Calu3 (cell line): ENCODE results near the gene MTMR2. TPM values are rescaled to one million over a fixed set of nuclear protein-coding genes. Genes with fewer than 3 reads are reported as not detected.

Experiments used
- BruUV-seq: library from RNA; stranded (reverse); fragments of 400-500 nt; replicated peaks from 2 replicates; lab custom pipeline; 2021; lab: Mats Ljungman, UMichigan
- CTCF ChIA-PET: fragments of 300-600 bp; sonication (Branson Sonifier 250); formaldehyde crosslinking; loops from one replicate; lab custom pipeline; 2022; ENCODE audit warnings: antibody characterized with exemption; lab: Charles Lee
- DNase-seq: peaks from one replicate; pipeline ENCODE4 v3.0.0; 2022
- H3K27ac Mint-ChIP-seq: one replicate; pipeline ENCODE4 v1.8.0; 2022; ENCODE audit warnings: mixed read lengths; ENCODE audit not compliant: unreplicated experiment
- H3K27me3 Mint-ChIP-seq: one replicate; pipeline ENCODE4 v1.8.0; 2022; ENCODE audit warnings: mixed read lengths; ENCODE audit not compliant: unreplicated experiment
- H3K36me3 Mint-ChIP-seq: one replicate; pipeline ENCODE4 v1.8.0; 2022; ENCODE audit warnings: mild to moderate bottlenecking, moderate library complexity, mixed read lengths; ENCODE audit not compliant: insufficient read depth, unreplicated experiment
- H3K4me1 Mint-ChIP-seq: one replicate; pipeline ENCODE4 v1.8.0; 2022; ENCODE audit warnings: mild to moderate bottlenecking, low read depth, mixed read lengths; ENCODE audit not compliant: unreplicated experiment
- H3K4me3 Mint-ChIP-seq: one replicate; pipeline ENCODE4 v1.8.0; 2022; ENCODE audit warnings: mild to moderate bottlenecking, low read depth, moderate library complexity, mixed read lengths; ENCODE audit not compliant: unreplicated experiment
- H3K9me3 Mint-ChIP-seq: one replicate; pipeline ENCODE4 v1.8.0; 2022; ENCODE audit warnings: low read depth, mixed read lengths; ENCODE audit not compliant: unreplicated experiment
- intact Hi-C: fragments of 100-400 bp; cut with micrococcal nuclease; formaldehyde crosslinking; loops from one replicate; pipeline ENCODE4 v1.10.0; 2022; ENCODE audit not compliant: unreplicated experiment
- total RNA-seq: library from RNA; stranded (reverse); gene quantifications from 2 replicates; pipeline ENCODE4 v1.2.3, GENCODE V29; 2022
- TF ChIP-seq, protein P1 (sequence below): fragments of 200-600 bp; IDR thresholded peaks from one replicate; pipeline ENCODE4 v1.8.0; 2022; ENCODE audit warnings: antibody characterized with exemption; ENCODE audit not compliant: unreplicated experiment

MTMR2 gene
- total RNA-seq, 1 experiment from 2014 or later: 17.4 TPM

GRCh38 chr11:95911369-95911759 lies 12.5 kb downstream of the MTMR2 start:
- intact Hi-C loops: no loop called here
- no TSS peak for BruUV-seq
- TF ChIP-seq, protein P1, sequence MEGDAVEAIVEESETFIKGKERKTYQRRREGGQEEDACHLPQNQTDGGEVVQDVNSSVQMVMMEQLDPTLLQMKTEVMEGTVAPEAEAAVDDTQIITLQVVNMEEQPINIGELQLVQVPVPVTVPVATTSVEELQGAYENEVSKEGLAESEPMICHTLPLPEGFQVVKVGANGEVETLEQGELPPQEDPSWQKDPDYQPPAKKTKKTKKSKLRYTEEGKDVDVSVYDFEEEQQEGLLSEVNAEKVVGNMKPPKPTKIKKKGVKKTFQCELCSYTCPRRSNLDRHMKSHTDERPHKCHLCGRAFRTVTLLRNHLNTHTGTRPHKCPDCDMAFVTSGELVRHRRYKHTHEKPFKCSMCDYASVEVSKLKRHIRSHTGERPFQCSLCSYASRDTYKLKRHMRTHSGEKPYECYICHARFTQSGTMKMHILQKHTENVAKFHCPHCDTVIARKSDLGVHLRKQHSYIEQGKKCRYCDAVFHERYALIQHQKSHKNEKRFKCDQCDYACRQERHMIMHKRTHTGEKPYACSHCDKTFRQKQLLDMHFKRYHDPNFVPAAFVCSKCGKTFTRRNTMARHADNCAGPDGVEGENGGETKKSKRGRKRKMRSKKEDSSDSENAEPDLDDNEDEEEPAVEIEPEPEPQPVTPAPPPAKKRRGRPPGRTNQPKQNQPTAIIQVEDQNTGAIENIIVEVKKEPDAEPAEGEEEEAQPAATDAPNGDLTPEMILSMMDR: no peak
- H3K36me3 Mint-ChIP-seq: no peaks in the 10 kb centered on the region
- no peaks in the 10 kb centered on the region for H3K9me3 Mint-ChIP-seq
- no peak for DNase-seq
- CTCF ChIA-PET: no interaction called here
- no peak overlapping the region for H3K27ac Mint-ChIP-seq
- no peak overlapping the region for H3K4me3 Mint-ChIP-seq
- H3K4me1 Mint-ChIP-seq: no peaks in the 10 kb centered on the region
- H3K27me3 Mint-ChIP-seq: no peaks in the 10 kb centered on the region

- no TSS peak for BruUV-seq
- Mint-ChIP-seq H3K4me3 (no peak overlapping the region), H3K4me1 (no peaks in the 10 kb centered on the region), H3K27ac (no peak overlapping the region), H3K9me3 (no peaks in the 10 kb centered on the region), H3K27me3 (no peaks in the 10 kb centered on the region), H3K36me3 (no peaks in the 10 kb centered on the region)
- intact Hi-C loops: no loop called here
- CTCF ChIA-PET: no interaction called here
- TF ChIP-seq, protein P1: no peak
- no peak for DNase-seq
Observed at GRCh38 chr11:95910638-95911368, 13.1 kb downstream of the MTMR2 start.

DNA sequence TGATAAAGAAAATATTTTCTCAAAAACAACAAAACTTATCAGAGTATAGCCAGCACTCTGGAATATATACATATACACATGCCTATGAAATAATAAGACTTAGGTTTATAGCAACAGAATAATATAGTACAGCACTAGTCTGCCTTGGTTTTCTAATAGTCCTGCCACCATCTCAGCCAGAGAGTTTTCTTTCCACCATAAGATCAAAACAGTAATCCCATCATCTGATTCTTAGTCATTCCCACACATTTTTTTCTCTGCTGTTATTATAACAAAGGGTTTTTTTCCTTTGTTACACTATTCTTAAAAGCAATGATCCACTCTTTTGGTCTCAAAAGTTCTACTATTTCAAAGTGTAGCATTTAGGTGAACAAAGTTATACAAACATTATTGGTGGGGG lies 15.1 kb downstream of the MTMR2 start:
- H3K4me1 Mint-ChIP-seq: no peaks in the 10 kb centered on the region
- H3K9me3 Mint-ChIP-seq: no peaks in the 10 kb centered on the region
- intact Hi-C loops: no loop called here
- TF ChIP-seq, protein P1: no peak
- H3K36me3 Mint-ChIP-seq: no peaks in the 10 kb centered on the region
- no peak for DNase-seq
- CTCF ChIA-PET: no interaction called here
- no peaks in the 10 kb centered on the region for H3K27me3 Mint-ChIP-seq
- H3K4me3 Mint-ChIP-seq: no peak overlapping the region
- BruUV-seq: no TSS peak
- no peak overlapping the region for H3K27ac Mint-ChIP-seq

- TF ChIP-seq, protein P1: no peak
- no peak for DNase-seq
- Mint-ChIP-seq H3K4me1 (no peaks in the 10 kb centered on the region), H3K36me3 (no peaks in the 10 kb centered on the region), H3K27ac (no peak overlapping the region), H3K27me3 (no peaks in the 10 kb centered on the region), H3K4me3 (no peak overlapping the region), H3K9me3 (no peaks in the 10 kb centered on the region)
- BruUV-seq: no TSS peak
- CTCF ChIA-PET: no interaction called here
- intact Hi-C loops: no loop called here
Observed at GRCh38 chr11:95907476-95907875, 16.4 kb downstream of the MTMR2 start.
